Measurements from ENCODE around the gene DLG2.

The DLG2 gene

GRCh38 chr11:84673753-84674152 is 953.4 kb downstream of the DLG2 start:
- Histone ChIP-seq H3K4me3 (no peak overlapping the region), H3K27ac (no peak overlapping the region)

GRCh38 chr11:84671325-84671999 is 955.7 kb downstream of the DLG2 start:
- Histone ChIP-seq H3K4me3 (no peak overlapping the region), H3K27ac (no peak overlapping the region)

- H3K4me3 ChIP-seq: no peak overlapping the region
- no peak overlapping the region for H3K27ac ChIP-seq
Measured at GRCh38 chr11:84663731-84664130, 963.4 kb downstream of the DLG2 start.

GRCh38 chr11:84660257-84660977 is 966.7 kb downstream of the DLG2 start:
- Histone ChIP-seq H3K27ac (no peak overlapping the region), H3K4me3 (no peak overlapping the region)

GRCh38 chr11:84655712-84656111 is 971.4 kb downstream of the DLG2 start:
- no peak overlapping the region for H3K27ac ChIP-seq
- H3K4me3 ChIP-seq: no peak overlapping the region

- no peak overlapping the region for H3K27ac ChIP-seq
- no peak overlapping the region for H3K4me3 ChIP-seq
Measured at GRCh38 chr11:84648471-84648870, 978.7 kb downstream of the DLG2 start.

- no peak overlapping the region for H3K4me3 ChIP-seq
- no peak overlapping the region for H3K27ac ChIP-seq
Measured at GRCh38 chr11:84645988-84646694, 981.0 kb downstream of the DLG2 start.

- H3K27ac ChIP-seq: no peak overlapping the region
- H3K4me3 ChIP-seq: no peak overlapping the region
Measured at GRCh38 chr11:84642500-84642899, 984.6 kb downstream of the DLG2 start.

GRCh38 chr11:84634309-84634708 is 992.8 kb downstream of the DLG2 start:
- H3K27ac ChIP-seq: no peak overlapping the region
- no peak overlapping the region for H3K4me3 ChIP-seq

- Histone ChIP-seq H3K4me3 (no peak overlapping the region), H3K27ac (no peak overlapping the region)
Measured at GRCh38 chr11:84628871-84629620, 998.1 kb downstream of the DLG2 start.

- Histone ChIP-seq H3K27ac (no peak overlapping the region), H3K4me3 (no peak overlapping the region)
Measured at GRCh38 chr11:84626256-84626655, 1000.9 kb downstream of the DLG2 start.

GRCh38 chr11:84612645-84613044 is 1014.5 kb downstream of the DLG2 start:
- no peak overlapping the region for H3K4me3 ChIP-seq
- no peak overlapping the region for H3K27ac ChIP-seq

- Histone ChIP-seq H3K4me3 (no peak overlapping the region), H3K27ac (no peak overlapping the region)
Measured at GRCh38 chr11:84608837-84609196, 1018.3 kb downstream of the DLG2 start.

GRCh38 chr11:84607975-84608836 is 1018.9 kb downstream of the DLG2 start:
- Histone ChIP-seq H3K27ac (no peak overlapping the region), H3K4me3 (no peak overlapping the region)

GRCh38 chr11:84594602-84595001 is 1032.5 kb downstream of the DLG2 start:
- no peak overlapping the region for H3K27ac ChIP-seq
- H3K4me3 ChIP-seq: no peak overlapping the region

GRCh38 chr11:84590106-84590505 is 1037.0 kb downstream of the DLG2 start:
- H3K27ac ChIP-seq: no peak overlapping the region
- no peak overlapping the region for H3K4me3 ChIP-seq

- Histone ChIP-seq H3K4me3 (no peak overlapping the region), H3K27ac (no peak overlapping the region)
Measured at GRCh38 chr11:84588131-84588829, 1038.9 kb downstream of the DLG2 start.

GRCh38 chr11:84583106-84583505 is 1044.0 kb downstream of the DLG2 start:
- H3K4me3 ChIP-seq: no peak overlapping the region
- H3K27ac ChIP-seq: no peak overlapping the region

- H3K4me3 ChIP-seq: no peak overlapping the region
- H3K27ac ChIP-seq: no peak overlapping the region
Measured at GRCh38 chr11:84581083-84581482, 1046.1 kb downstream of the DLG2 start.

All from skin epidermis (tissue), 12 donors.